SH-SY5Y (cell line): ENCODE measurements around the gene GARIN3.

Source experiments
- GATA2 ChIP-seq: IDR thresholded peaks from 2 replicates; pipeline ENCODE4 v1.6.1; 2011; ENCODE audit warnings: mild to moderate bottlenecking, low read depth, low read length
- GATA3 ChIP-seq: IDR thresholded peaks from 2 replicates; pipeline ENCODE4 v1.6.1; 2011; ENCODE audit warnings: low read depth, mild to moderate bottlenecking, low read length, moderate library complexity

- TF ChIP-seq GATA3 (no peak), GATA2 (no peak)
These were observed 18.1 kb upstream of the GARIN3 start for GRCh38 chr5:157184117-157184670.
